Neuronal stem cell (in vitro differentiated cells): Measurements from ENCODE around the gene PAK4.

ENCODE experiments used
- DNase-seq: peaks from one replicate; pipeline ENCODE4 v3.0.0-alpha.2; 2013; ENCODE audit warnings: low spot score
- H2AFZ ChIP-seq: one replicate; pipeline ENCODE4 v1.6.1; 2013; ENCODE audit warnings: mild to moderate bottlenecking, low read length, inconsistent platforms
- H2AK5ac ChIP-seq: 2 replicates; pipeline ENCODE4 v1.6.1; 2013; ENCODE audit warnings: low read depth, mild to moderate bottlenecking, inconsistent platforms, low read length, moderate library complexity, mixed read lengths
- H2BK120ac ChIP-seq: 2 replicates; pipeline ENCODE4 v1.6.1; 2013; ENCODE audit warnings: low read depth, mild to moderate bottlenecking, inconsistent platforms, low read length, moderate library complexity, mixed read lengths
- H2BK12ac ChIP-seq: one replicate; pipeline ENCODE4 v1.6.1; 2013; ENCODE audit warnings: low read length, inconsistent platforms
- H2BK15ac ChIP-seq: 2 replicates; pipeline ENCODE4 v1.6.1; 2013; ENCODE audit warnings: mild to moderate bottlenecking, low read length, inconsistent platforms, mixed read lengths
- H2BK5ac ChIP-seq: one replicate; pipeline ENCODE4 v1.6.1; 2013; ENCODE audit warnings: inconsistent platforms, mild to moderate bottlenecking, low read length, moderate library complexity
- H3K14ac ChIP-seq: one replicate; pipeline ENCODE4 v1.6.1; 2013; ENCODE audit warnings: low read length, inconsistent platforms
- H3K18ac ChIP-seq: 2 replicates; pipeline ENCODE4 v1.6.1; 2013; ENCODE audit warnings: low read length, inconsistent platforms
- H3K23ac ChIP-seq: 2 replicates; pipeline ENCODE4 v1.6.1; 2013; ENCODE audit warnings: low read depth, mild to moderate bottlenecking, mixed read lengths, low read length, inconsistent platforms; ENCODE audit not compliant: poor library complexity
- H3K27ac ChIP-seq: replicated peaks from 3 replicates; pipeline ENCODE4 v1.5.1; 2013; ENCODE audit warnings: low read length, inconsistent platforms
- H3K27me3 ChIP-seq, 3 experiments: 2 replicates each; pipeline ENCODE4 v1.6.1; 2013; ENCODE audit warnings: low read length in 3 of 3, mild to moderate bottlenecking in 2 of 3, inconsistent platforms in 1 of 3, low read depth in 1 of 3, mixed read lengths in 1 of 3, moderate library complexity in 1 of 3; ENCODE audit not compliant: control insufficient read depth in 3 of 3, insufficient read depth in 3 of 3
- H3K36me3 ChIP-seq, 2 donors: replicated peaks in 1 of 2; 2 replicates each; pipeline ENCODE4 v1.6.1; 2013; ENCODE audit warnings: low read length in 2 of 2; ENCODE audit not compliant: control insufficient read depth in 2 of 2, insufficient read depth in 2 of 2
- H3K4ac ChIP-seq: 2 replicates; pipeline ENCODE4 v1.6.1; 2013; ENCODE audit warnings: inconsistent platforms, mild to moderate bottlenecking, low read length, moderate library complexity
- H3K4me1 ChIP-seq, 2 donors: 1 replicate in 1 of 2; 2 replicates in 1 of 2; pipeline ENCODE4 v1.6.1; 2013; ENCODE audit warnings: low read length in 2 of 2, low read depth in 1 of 2; ENCODE audit not compliant: control insufficient read depth in 2 of 2, insufficient read depth in 1 of 2
- H3K4me2 ChIP-seq: one replicate; pipeline ENCODE4 v1.6.1; 2013; ENCODE audit warnings: mild to moderate bottlenecking, low read length, inconsistent platforms; ENCODE audit not compliant: insufficient read depth, poor library complexity, severe bottlenecking
- H3K4me3 ChIP-seq, 2 donors: 2 replicates each; pipeline ENCODE4 v1.5.1; 2013; ENCODE audit warnings: low read length in 2 of 2, mild to moderate bottlenecking in 2 of 2, inconsistent platforms in 1 of 2, moderate library complexity in 1 of 2
- H3K79me1 ChIP-seq: one replicate; pipeline ENCODE4 v1.6.1; 2013; ENCODE audit warnings: low read depth, mild to moderate bottlenecking, inconsistent platforms, low read length, moderate library complexity
- H3K9ac ChIP-seq: one replicate; pipeline ENCODE4 v1.6.1; 2013; ENCODE audit warnings: mild to moderate bottlenecking, low read depth, low read length, inconsistent platforms; ENCODE audit not compliant: poor library complexity
- H3K9me3 ChIP-seq, 2 donors: replicated peaks in 1 of 2; 2 replicates each; pipeline versions ENCODE3 to v1.6.1; 2013; ENCODE audit warnings: low read length in 2 of 2, mild to moderate bottlenecking in 2 of 2, inconsistent platforms in 1 of 2, low read depth in 1 of 2, mixed read lengths in 1 of 2, moderate library complexity in 1 of 2; ENCODE audit not compliant: control insufficient read depth in 2 of 2, insufficient read depth in 1 of 2
- H4K8ac ChIP-seq: one replicate; pipeline ENCODE4 v1.6.1; 2013; ENCODE audit warnings: low read depth, mild to moderate bottlenecking, inconsistent platforms, low read length, moderate library complexity
- H4K91ac ChIP-seq: one replicate; pipeline ENCODE4 v1.6.1; 2013; ENCODE audit warnings: low read length, low read depth, mild to moderate bottlenecking, inconsistent platforms; ENCODE audit not compliant: poor library complexity
- WGBS, 2 donors: extraction: QIAGEN DNeasy Blood & Tissue Kit; methylation state at CpG; one replicate each; pipeline ENCODE4 v1.1.7; 2013; ENCODE audit warnings: missing lambda C conversion rate in 2 of 2, mixed read lengths in 1 of 2; ENCODE audit not compliant: insufficient read length in 2 of 2, insufficient replicate concordance in 1 of 2; ENCODE audit errors: extremely low coverage in 2 of 2; 5-methylcytosine and 5-hydroxymethylcytosine counted together

PAK4 gene

DNA sequence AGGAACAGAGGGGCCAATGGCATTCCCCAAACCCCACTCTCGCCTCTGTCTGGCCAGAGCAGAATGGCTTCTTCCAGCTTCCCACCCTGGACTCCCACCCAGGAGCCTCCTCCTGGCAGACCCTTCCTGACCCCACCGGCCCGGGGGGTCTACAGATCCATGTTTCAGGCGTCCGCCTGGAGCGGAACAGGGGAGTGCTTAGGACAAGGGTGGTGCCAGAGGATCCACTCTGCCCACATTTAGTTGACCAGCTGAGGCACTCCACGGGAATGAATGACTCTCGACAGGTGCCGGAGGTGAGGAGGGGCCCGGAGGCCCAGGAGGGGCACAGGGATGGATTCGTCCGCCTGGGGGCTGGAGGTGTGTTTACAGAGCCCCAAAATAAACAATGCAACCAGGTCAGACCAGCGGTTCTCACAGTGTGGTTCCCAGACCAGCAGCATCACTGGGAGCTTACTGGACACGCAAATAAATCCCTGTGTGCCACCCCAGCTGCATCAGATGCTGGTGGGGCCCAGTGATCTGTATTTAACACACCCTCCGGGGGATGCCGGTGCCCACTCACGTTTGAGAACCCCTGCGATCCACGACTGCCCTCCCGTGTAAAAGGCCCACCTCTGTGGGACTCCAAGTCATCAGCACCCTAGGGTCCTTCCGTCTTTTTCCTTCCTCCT lies 56.1 kb downstream of the PAK4 start:
- Histone ChIP-seq H2AK5ac (no peak overlapping the region), H3K4me1 (no peaks in the 10 kb centered on the region), H3K9me3 (peaks cover 0 to 3% of the 10 kb centered on the region in 2 donors), H4K91ac (no peak overlapping the region), H2BK120ac (no peak overlapping the region), H3K4ac (no peak overlapping the region), H3K23ac (peak overlapping the region; percentile 31), H3K27me3 (no peaks in the 10 kb centered on the region), H2BK5ac (no peak overlapping the region), H3K14ac (no peak overlapping the region), H3K36me3 (peaks cover 17 to 43% of the 10 kb centered on the region in 2 donors), H3K4me2 (no peak overlapping the region), H3K4me3 (no peak overlapping the region), H3K18ac (no peak overlapping the region), H3K27ac (no peak overlapping the region), H2BK15ac (no peak overlapping the region), H3K9ac (no peak overlapping the region), H2BK12ac (no peak overlapping the region), H4K8ac (no peak overlapping the region), H3K79me1 (peaks cover 6% of the 10 kb centered on the region), H2AFZ (no peak overlapping the region)
- no CpG with 5 or more reads among the region's 21 CpGs for WGBS, 2 donors
- DNase-seq, result no peak

DNA sequence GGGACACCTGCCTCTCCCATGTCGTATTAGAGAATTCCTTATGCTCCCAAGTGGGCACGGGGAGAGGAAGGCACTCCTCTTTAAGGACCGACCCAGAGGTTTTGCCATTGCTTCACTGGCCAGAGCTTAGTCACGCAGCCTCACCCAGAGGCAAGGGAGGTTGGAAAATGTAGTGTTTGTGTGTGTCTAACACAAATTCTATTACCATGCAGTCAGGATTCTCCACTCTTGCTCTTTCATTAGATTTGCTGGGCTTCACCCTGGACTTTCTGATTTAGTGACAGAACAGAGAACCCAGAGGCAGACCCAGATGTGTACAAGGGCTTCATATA lies 56.6 kb downstream of the PAK4 start:
- Histone ChIP-seq H3K14ac (no peak overlapping the region), H4K8ac (no peak overlapping the region), H3K4ac (no peak overlapping the region), H3K27ac (no peak overlapping the region), H3K18ac (no peak overlapping the region), H3K79me1 (peaks cover 6% of the 10 kb centered on the region), H2AFZ (no peak overlapping the region), H2BK15ac (no peak overlapping the region), H3K36me3 (peaks cover 17 to 38% of the 10 kb centered on the region in 2 donors), H3K27me3 (no peaks in the 10 kb centered on the region), H2BK5ac (no peak overlapping the region), H3K4me3 (no peak overlapping the region), H3K9ac (no peak overlapping the region), H3K23ac (no peak overlapping the region), H2AK5ac (no peak overlapping the region), H3K4me2 (no peak overlapping the region), H2BK120ac (no peak overlapping the region), H4K91ac (no peak overlapping the region), H3K9me3 (peaks cover 0 to 3% of the 10 kb centered on the region in 2 donors), H3K4me1 (no peaks in the 10 kb centered on the region), H2BK12ac (no peak overlapping the region)
- no CpG with 5 or more reads among the region's 4 CpGs for WGBS, 2 donors
- DNase-seq, result no peak

DNA sequence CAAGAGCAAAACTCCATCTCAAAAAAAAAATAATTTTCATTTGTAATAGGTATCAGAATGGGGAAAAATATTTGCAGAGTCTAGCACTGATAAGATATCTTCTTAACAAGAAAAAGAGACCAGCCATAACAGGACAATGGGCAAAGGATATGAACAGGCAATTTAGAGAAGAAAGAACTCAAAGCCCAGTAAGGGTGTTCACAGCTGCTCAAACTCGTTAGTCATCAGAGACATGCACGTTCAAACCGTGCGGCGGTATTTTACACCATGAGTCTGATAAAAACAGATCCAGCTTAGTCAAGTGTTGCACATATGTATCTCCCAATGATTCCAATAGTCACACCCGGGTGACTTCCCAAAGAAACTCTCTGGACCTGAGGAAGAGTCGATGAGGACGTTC lies 57.5 kb downstream of the PAK4 start:
- Histone ChIP-seq H4K8ac (no peak overlapping the region), H3K18ac (no peak overlapping the region), H3K79me1 (peaks cover 2% of the 10 kb centered on the region), H3K4ac (no peak overlapping the region), H2BK12ac (no peak overlapping the region), H3K36me3 (peaks cover 11 to 28% of the 10 kb centered on the region in 2 donors), H2AFZ (no peak overlapping the region), H3K4me3 (no peak overlapping the region), H2AK5ac (no peak overlapping the region), H3K4me2 (no peak overlapping the region), H3K27me3 (no peaks in the 10 kb centered on the region), H2BK15ac (no peak overlapping the region), H2BK5ac (no peak overlapping the region), H3K9ac (no peak overlapping the region), H3K9me3 (peaks cover 0 to 3% of the 10 kb centered on the region in 2 donors), H3K14ac (no peak overlapping the region), H3K27ac (no peak overlapping the region), H3K4me1 (no peaks in the 10 kb centered on the region), H3K23ac (no peak overlapping the region), H4K91ac (no peak overlapping the region), H2BK120ac (no peak overlapping the region)
- DNase-seq, result no peak
- no CpG with 5 or more reads among the region's 8 CpGs for WGBS, 2 donors

DNA sequence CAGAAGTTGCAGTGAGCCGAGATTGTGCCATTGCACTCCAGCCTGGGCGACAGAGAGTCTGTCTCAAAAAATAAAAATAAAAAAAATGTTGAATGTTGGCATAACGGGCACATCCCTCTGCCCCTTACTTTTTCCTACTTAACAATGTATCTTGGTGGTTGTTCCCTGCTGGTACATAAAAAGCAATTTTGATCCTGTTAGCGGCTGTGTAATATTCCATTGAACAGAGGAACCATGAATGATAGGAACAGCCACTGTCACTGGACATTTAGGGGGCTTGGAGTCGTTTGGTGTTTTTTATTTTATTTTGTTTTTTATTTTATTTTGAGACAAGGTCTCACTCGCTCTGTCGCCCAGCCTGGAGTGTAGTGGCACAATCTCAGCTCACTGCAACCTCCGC lies 60.8 kb downstream of the PAK4 start:
- Histone ChIP-seq H3K9me3 (peaks cover 0 to 3% of the 10 kb centered on the region in 2 donors), H3K4me1 (no peaks in the 10 kb centered on the region), H3K36me3 (peaks cover 0 to under 1% of the 10 kb centered on the region in 2 donors), H3K9ac (no peak overlapping the region), H2BK12ac (no peak overlapping the region), H3K14ac (no peak overlapping the region), H3K4me3 (no peak overlapping the region), H3K79me1 (no peaks in the 10 kb centered on the region), H4K8ac (no peak overlapping the region), H3K4me2 (no peak overlapping the region), H3K27me3 (no peaks in the 10 kb centered on the region), H2AK5ac (no peak overlapping the region), H3K23ac (no peak overlapping the region), H2AFZ (no peak overlapping the region), H3K27ac (no peak overlapping the region), H3K18ac (no peak overlapping the region), H3K4ac (no peak overlapping the region), H4K91ac (no peak overlapping the region), H2BK120ac (no peak overlapping the region), H2BK15ac (no peak overlapping the region), H2BK5ac (no peak overlapping the region)
- no peak for DNase-seq
- no CpG with 5 or more reads among the region's 8 CpGs for WGBS, 2 donors
